Astrocyte (in vitro differentiated cells and primary cell): Measurements from ENCODE around the gene AFMID. TPM values are rescaled to one million over a fixed set of nuclear protein-coding genes. Genes with fewer than 3 reads are reported as not detected.

Experiments
- DNase-seq: peaks from one replicate; pipeline ENCODE4 v3.0.0-alpha.2; 2010; ENCODE audit warnings: low read depth
- FAIRE-seq: peaks from 2 replicates; lab custom pipeline; 2011; peaks lifted over from hg19 to GRCh38; lab: Jason Lieb, UNC
- H2AFZ ChIP-seq: 2 replicates; pipeline ENCODE4 v1.6.0; 2012; ENCODE audit warnings: low read depth, low read length, inconsistent platforms
- H3K27ac ChIP-seq: 2 replicates; pipeline ENCODE4 v1.5.1; 2011; ENCODE audit warnings: low read depth, low read length, inconsistent platforms
- H3K27me3 ChIP-seq: 2 replicates; pipeline ENCODE4 v1.6.0; 2011; ENCODE audit warnings: low read length, inconsistent platforms; ENCODE audit not compliant: insufficient read depth
- H3K36me3 ChIP-seq: 2 replicates; pipeline ENCODE4 v1.5.1; 2011; ENCODE audit warnings: low read length, inconsistent platforms; ENCODE audit not compliant: insufficient read depth
- H3K4me1 ChIP-seq: 2 replicates; pipeline ENCODE4 v1.5.1; 2011; ENCODE audit warnings: low read length, inconsistent platforms; ENCODE audit not compliant: insufficient read depth
- H3K4me2 ChIP-seq: 2 replicates; pipeline ENCODE4 v1.6.0; 2012; ENCODE audit warnings: low read length, inconsistent platforms
- H3K4me3 ChIP-seq: 2 replicates; pipeline ENCODE4 v1.5.1; 2011; ENCODE audit warnings: low read depth, mild to moderate bottlenecking, low read length, inconsistent platforms; ENCODE audit not compliant: insufficient read depth
- H3K79me2 ChIP-seq: 2 replicates; pipeline ENCODE4 v1.6.0; 2012; ENCODE audit warnings: mild to moderate bottlenecking, low read length, inconsistent platforms; ENCODE audit not compliant: insufficient read depth
- H3K9ac ChIP-seq: 2 replicates; pipeline ENCODE4 v1.6.0; 2012; ENCODE audit warnings: mild to moderate bottlenecking, low read length, inconsistent platforms
- H3K9me3 ChIP-seq: 2 replicates; pipeline ENCODE4 v1.5.1; 2012; ENCODE audit warnings: low read depth, mild to moderate bottlenecking, low read length, inconsistent platforms; ENCODE audit not compliant: insufficient read depth
- H4K20me1 ChIP-seq: 2 replicates; pipeline ENCODE4 v1.6.0; 2012; ENCODE audit warnings: low read length, inconsistent platforms; ENCODE audit not compliant: insufficient read depth
- H3K27ac Mint-ChIP-seq: one replicate; pipeline ENCODE4 v1.8.0; 2021; ENCODE audit warnings: mild to moderate bottlenecking, mixed read lengths; ENCODE audit not compliant: unreplicated experiment
- H3K27me3 Mint-ChIP-seq: one replicate; pipeline ENCODE4 v1.8.0; 2021; ENCODE audit warnings: low read depth, mixed read lengths; ENCODE audit not compliant: unreplicated experiment
- H3K36me3 Mint-ChIP-seq: one replicate; pipeline ENCODE4 v1.8.0; 2021; ENCODE audit warnings: low read depth, mixed read lengths; ENCODE audit not compliant: unreplicated experiment
- H3K4me1 Mint-ChIP-seq: one replicate; pipeline ENCODE4 v1.8.0; 2021; ENCODE audit warnings: low read depth, mixed read lengths; ENCODE audit not compliant: unreplicated experiment
- H3K4me3 Mint-ChIP-seq: one replicate; pipeline ENCODE4 v1.8.0; 2021; ENCODE audit warnings: mild to moderate bottlenecking, moderate library complexity, mixed read lengths; ENCODE audit not compliant: unreplicated experiment
- H3K9me3 Mint-ChIP-seq: one replicate; pipeline ENCODE4 v1.8.0; 2021; ENCODE audit warnings: mild to moderate bottlenecking, mixed read lengths; ENCODE audit not compliant: unreplicated experiment
- CTCF ChIP-seq: IDR thresholded peaks from 2 replicates; pipeline ENCODE4 v1.5.1; 2011; ENCODE audit warnings: low read depth, mild to moderate bottlenecking, inconsistent platforms, low read length, moderate library complexity; ENCODE audit not compliant: insufficient read depth
- EZH2 ChIP-seq: IDR thresholded peaks from 2 replicates; pipeline ENCODE4 v1.6.1; 2012; ENCODE audit warnings: mild to moderate bottlenecking, low read length, inconsistent platforms; ENCODE audit not compliant: insufficient read depth
- total RNA-seq: library from RNA; stranded (reverse); gene quantifications from 2 replicates; pipeline ENCODE4 v1.2.1, GENCODE V29; 2021

The AFMID gene
- total RNA-seq, 1 donor from 2014 or later: 53.7 TPM

- Histone ChIP-seq H3K4me1 (peaks cover 4% of the 10 kb centered on the region), H3K4me2 (no peak overlapping the region), H3K4me3 (no peak overlapping the region), H3K27me3 (no peaks in the 10 kb centered on the region), H3K27ac (no peak overlapping the region), H2AFZ (no peak overlapping the region), H3K9me3 (no peaks in the 10 kb centered on the region), H3K36me3 (no peaks in the 10 kb centered on the region), H4K20me1 (no peaks in the 10 kb centered on the region), H3K9ac (no peak overlapping the region), H3K79me2 (no peaks in the 10 kb centered on the region)
- no peak overlapping the region for H3K4me3 Mint-ChIP-seq
- H3K27ac Mint-ChIP-seq: no peak overlapping the region
- H3K36me3 Mint-ChIP-seq: no peaks in the 10 kb centered on the region
- DNase-seq (no peak), FAIRE-seq (no peak)
- H3K4me1 Mint-ChIP-seq: no peaks in the 10 kb centered on the region
- H3K9me3 Mint-ChIP-seq: no peaks in the 10 kb centered on the region
- no peak for TF ChIP-seq EZH2
- no peak for TF ChIP-seq CTCF
- H3K27me3 Mint-ChIP-seq: peaks cover 10% of the 10 kb centered on the region
Measured at GRCh38 chr17:78249074-78249817, 62.1 kb downstream of the AFMID start.

DNA sequence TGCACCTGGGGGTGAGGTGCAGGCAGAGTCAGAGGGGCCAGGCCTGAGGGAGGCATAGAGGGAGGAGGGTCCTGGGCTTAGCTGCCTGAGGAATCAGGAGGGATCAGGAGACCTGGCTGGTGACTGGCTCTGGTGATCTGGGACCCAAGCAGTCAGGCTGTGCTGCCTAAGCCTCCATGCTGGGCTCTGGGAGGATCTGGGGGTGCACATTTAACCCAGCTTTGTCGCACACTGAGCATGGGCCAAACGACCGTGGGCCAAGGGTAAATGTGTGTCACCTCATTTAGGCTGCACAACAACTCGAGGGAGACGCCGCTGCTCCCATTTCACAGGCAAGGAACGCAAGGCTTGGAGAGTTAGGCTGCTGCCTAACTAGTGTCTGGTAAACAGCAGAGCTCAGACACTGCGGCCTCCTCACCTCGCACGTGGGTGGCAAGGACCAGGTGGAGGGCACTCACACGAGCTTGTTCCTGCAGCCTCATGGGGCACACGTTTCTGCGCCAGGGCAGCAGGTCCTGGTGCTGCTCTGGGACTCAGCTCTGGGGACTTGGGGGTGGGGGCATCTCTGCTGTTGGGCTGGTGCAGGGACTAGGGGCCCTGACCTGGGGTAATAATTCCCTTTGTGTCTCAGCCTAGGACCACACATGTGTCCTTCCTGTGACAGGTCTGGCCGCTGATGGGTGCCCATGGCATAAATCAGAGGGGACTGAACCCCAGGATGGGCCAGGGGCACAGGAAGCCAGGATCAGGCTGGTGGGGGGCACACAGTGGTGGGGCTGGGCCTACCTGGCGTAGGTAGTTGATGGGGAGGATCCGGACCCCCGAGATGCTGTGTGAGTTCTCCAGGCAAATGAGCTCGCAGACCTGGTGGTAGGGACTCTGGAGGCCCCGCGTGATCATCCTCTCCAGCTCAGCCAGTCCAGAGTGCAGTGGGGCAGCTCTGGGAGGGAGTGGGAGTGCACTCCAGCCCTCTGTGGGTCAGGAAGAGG is 63.0 kb downstream of the AFMID start:
- no peaks in the 10 kb centered on the region for H3K9me3 Mint-ChIP-seq
- H3K4me2 ChIP-seq: no peak overlapping the region
- no peak overlapping the region for H3K4me3 ChIP-seq

More for the DNA sequence above, 63.0 kb downstream of the AFMID start:
- H3K27me3 Mint-ChIP-seq: peaks cover 10% of the 10 kb centered on the region
- Histone ChIP-seq H3K9me3 (no peaks in the 10 kb centered on the region), H3K4me1 (peaks cover 4% of the 10 kb centered on the region), H3K36me3 (no peaks in the 10 kb centered on the region), H4K20me1 (no peaks in the 10 kb centered on the region), H3K79me2 (no peaks in the 10 kb centered on the region), H2AFZ (no peak overlapping the region), H3K27me3 (no peaks in the 10 kb centered on the region), H3K9ac (no peak overlapping the region), H3K27ac (no peak overlapping the region)
- DNase-seq (no peak), FAIRE-seq (no peak)
- no peak overlapping the region for H3K27ac Mint-ChIP-seq
- no peaks in the 10 kb centered on the region for H3K36me3 Mint-ChIP-seq
- H3K4me3 Mint-ChIP-seq: no peak overlapping the region
- TF ChIP-seq CTCF (no peak), EZH2 (no peak)
- H3K4me1 Mint-ChIP-seq: no peaks in the 10 kb centered on the region
